GM19238 (cell line): ENCODE data around the gene ILDR2.

Experiments
- DNase-seq: peaks from one replicate; pipeline ENCODE4 v3.0.0; 2011; ENCODE audit warnings: low spot score; ENCODE audit not compliant: insufficient read length

The ILDR2 gene

DNA sequence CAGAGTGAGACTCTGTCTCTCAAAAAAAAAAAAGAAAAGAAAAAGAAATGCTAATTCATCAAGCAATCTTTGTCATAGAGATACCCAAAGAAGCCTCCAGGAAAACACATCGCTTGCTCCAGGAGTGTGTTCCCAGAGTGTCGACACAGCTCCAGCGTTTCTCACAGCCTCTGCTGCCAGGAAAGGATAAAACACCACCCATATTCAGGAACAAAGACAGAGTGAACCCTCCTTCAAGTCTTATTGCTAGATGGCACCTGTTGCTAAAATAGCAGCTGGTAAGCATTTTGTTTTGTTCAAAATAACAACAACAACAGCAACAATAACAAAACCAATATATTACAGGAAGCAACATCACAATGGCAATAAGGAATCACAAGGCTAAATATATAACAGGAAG lies 3.1 kb downstream of the ILDR2 start:
- DNase-seq, result no peak

GRCh38 chr1:166971252-166971651 lies 4.1 kb downstream of the ILDR2 start:
- no peak for DNase-seq

GRCh38 chr1:166969074-166969677 lies 6.2 kb downstream of the ILDR2 start:
- peak; percentile 41 for DNase-seq

- no peak for DNase-seq
These were observed 14.4 kb downstream of the ILDR2 start for GRCh38 chr1:166960858-166961474.

- no peak for DNase-seq
These were observed 18.5 kb downstream of the ILDR2 start for GRCh38 chr1:166956872-166957271.

GRCh38 chr1:166956057-166956850 lies 19.1 kb downstream of the ILDR2 start:
- DNase-seq, result no peak

GRCh38 chr1:166953491-166953890 lies 21.8 kb downstream of the ILDR2 start:
- no peak for DNase-seq

DNA sequence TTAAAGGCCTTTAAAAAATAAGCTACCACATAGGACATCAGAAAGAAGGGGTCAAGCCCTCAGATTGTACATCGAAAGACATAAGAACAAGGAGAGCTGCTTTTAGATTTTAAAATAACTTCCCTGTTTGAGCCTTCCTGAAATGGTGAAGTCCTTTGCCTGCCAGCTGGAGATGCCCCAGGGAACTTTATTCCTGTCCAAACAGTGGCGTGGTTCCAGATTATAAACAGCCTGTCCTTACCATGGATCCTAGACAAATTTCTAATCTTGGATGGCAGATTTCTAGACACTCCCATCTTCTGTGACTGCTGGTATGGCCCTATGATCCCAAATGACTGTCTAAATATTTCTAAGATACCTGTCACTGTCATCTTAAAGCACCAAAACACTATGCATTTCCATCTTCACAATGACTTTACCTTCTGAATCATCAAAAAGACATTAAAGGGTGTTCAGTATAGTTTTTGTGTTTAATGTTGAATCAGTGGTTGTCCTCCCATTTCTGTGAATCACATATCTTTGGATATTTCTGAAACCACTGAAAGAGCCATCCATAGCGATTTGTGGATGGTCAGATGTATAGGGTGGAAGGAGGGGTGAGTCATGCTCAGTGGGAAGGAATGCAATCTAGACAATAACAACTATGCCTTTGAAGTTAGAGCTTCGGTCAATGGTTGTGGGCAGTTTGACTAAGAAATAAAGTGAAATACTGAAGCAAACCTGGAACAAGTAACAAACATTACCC lies 23.2 kb downstream of the ILDR2 start:
- DNase-seq, result no peak

DNA sequence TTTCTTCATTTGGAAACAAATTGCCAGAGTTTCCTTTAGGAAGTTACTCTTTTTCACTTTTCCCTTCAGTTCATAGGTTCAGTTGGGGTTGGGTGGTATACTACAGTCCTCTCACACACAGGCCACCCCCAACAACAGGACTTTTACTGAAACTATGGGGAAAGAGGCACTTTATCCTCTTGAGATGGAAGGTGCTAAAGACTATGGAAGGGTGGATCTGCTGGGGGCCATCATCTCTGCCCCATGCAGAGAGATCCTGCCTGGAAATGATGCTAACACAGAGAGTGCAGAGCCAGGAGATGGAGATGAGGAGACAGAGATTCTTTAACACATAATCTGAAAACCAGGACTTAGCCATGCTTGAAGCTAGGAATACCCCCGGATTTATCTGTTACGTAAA lies 24.3 kb downstream of the ILDR2 start:
- no peak for DNase-seq

DNA sequence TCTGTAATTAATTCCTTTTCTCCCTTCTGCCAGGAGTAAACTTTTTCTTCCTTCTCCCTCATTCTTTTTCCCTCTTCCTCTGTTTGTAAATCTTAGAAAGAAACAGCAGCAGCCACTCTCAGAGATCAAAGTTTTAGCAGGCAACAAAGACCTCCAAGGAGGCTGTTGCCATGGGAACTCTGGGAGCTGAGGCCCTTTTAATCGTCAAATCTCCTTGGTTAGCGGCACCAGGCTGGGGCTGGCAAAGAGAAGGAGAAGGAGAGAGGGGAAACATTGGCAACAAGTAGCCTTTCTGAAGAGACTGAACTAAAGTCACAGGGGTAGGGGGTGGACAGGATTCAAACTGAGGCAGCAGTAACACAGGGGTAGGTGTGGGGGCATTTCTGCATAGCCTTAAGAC lies 25.2 kb downstream of the ILDR2 start:
- DNase-seq, result no peak

GRCh38 chr1:166948856-166949350 lies 26.4 kb downstream of the ILDR2 start:
- DNase-seq, result no peak

DNA sequence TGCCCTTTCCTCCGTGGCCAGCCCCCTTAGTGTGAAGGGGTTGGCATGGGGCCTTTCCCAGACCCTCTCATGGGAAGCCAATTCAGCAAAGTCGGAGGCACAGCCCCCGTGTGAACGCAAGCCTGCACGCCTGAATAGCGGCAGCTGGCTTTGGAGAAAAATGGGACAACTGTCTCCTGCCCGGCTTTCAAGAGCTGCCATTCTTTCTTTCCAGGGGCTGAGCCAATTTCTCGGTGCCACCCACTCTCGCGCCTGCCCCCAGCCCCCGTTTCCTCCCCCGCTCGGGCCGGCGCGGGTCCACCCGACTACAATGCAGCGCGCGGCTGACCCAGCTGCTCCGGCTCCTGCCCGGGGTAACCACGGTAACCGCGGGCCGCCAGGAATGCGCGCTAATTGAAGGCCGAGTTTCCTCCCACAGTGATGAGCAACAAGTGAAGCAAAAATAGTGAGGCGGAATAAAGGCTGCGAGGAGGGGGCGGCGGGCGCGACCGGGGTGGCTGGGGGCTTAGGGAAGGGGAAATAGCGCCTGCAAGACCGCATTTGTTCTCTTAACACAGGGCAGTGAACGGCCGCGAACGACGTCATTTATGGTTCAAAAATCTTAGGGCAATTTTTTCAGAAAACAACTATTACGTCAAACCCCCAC lies 27.8 kb downstream of the ILDR2 start:
- DNase-seq, result no peak

GRCh38 chr1:166944186-166944967 lies 31.0 kb downstream of the ILDR2 start:
- DNase-seq, result no peak

- no peak for DNase-seq
These were observed 35.5 kb downstream of the ILDR2 start for GRCh38 chr1:166939741-166940375.

- no peak for DNase-seq
These were observed 37.4 kb downstream of the ILDR2 start for GRCh38 chr1:166937962-166938361.

GRCh38 chr1:166937329-166937728 lies 38.0 kb downstream of the ILDR2 start:
- DNase-seq, result no peak

DNA sequence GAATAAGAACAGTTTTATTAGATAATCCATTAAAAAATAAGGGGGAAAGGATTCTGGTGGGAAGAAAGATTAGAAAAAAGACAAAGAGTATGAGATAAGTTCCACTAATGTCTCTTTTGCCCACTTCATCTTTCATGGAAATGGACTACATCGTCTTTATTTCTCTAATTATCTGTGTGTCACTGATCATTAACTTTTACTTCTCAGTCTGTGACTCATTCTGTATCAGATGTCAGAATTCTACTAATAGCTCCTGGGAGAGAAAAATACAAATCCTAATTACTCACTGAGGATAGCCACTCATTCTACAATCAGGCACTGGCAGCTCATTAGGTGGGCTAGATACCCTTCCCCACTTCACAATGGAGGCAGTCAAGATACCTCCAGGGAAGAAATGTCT lies 41.7 kb downstream of the ILDR2 start:
- DNase-seq, result no peak

DNA sequence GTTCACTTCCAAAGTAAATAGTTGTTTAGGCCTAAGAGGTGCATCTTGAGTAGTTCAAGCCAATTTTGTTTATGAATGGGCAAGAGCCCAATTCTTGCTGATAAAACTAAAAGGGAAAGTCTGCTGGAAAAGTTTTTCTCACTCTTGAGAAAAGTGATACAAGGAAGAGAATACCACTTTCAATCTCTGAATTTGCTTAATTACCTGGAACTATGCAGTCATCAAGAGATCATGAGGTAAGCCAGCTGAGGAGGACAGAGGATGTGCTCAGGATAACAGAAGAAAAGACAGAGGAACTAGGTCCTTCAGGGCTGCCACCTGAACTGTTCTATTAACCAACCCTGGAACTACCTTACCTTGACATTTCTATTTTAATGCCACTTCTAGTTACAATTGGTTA lies 42.2 kb downstream of the ILDR2 start:
- DNase-seq, result no peak

DNA sequence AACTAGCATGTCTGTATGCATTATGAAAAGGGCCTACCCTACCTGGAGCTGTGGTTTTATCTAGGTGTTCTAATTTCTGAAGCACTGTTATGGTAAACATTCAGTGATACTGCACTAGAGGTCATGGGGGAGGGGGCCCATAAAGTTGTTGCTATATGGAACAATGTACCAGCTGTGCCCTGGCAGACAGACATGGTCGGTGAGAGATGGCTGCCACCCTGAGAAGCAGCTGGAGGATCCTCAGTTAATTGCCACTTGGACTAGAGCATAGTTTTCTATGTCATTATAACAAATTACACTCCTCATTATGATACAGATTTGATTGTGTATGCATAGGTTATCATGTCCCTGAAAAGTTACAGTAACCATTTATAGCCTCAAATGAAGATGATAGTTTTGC lies 45.4 kb downstream of the ILDR2 start:
- no peak for DNase-seq

DNA sequence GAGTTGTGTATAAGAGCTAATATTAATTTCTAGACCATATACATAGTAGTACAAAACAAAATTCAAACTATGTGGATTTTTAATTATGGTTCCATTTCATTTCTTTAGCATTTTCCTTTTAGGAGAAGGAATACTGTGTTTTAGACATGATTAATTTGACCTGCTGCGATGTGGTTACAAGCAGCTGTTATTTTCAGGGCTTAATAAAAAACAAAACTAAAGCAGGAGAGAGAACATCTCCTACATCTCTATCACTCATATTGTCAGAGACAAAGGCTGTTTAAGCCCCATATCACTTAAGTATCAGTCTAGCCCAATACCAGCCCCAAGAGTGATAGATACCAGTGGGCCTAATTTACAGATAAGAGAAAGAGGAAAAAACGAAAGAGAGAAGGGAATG lies 47.6 kb downstream of the ILDR2 start:
- no peak for DNase-seq
